Stimulated activated naive CD8-positive, alpha-beta T cell treated with anti-CD3 and anti-CD28 coated beads, Interleukin-15, Interleukin-2, amounts not matched to agents 100 U/mL and 50 U/mL, for 24 hours (primary cell): ENCODE data around the gene VAV2.
"Not testable (repeated sequence)": the region's sequence is repeated elsewhere in the genome, so short reads cannot be mapped to it uniquely, and the experiment has no call there.

Source experiments
- ATAC-seq: fragments of 150-1000 bp; cut with Tn5 transposase; one replicate; pipeline ENCODE4 v1.10.0; 2021
- DNase-seq: peaks from one replicate; pipeline ENCODE4 v3.0.0; 2021

VAV2 gene

DNA sequence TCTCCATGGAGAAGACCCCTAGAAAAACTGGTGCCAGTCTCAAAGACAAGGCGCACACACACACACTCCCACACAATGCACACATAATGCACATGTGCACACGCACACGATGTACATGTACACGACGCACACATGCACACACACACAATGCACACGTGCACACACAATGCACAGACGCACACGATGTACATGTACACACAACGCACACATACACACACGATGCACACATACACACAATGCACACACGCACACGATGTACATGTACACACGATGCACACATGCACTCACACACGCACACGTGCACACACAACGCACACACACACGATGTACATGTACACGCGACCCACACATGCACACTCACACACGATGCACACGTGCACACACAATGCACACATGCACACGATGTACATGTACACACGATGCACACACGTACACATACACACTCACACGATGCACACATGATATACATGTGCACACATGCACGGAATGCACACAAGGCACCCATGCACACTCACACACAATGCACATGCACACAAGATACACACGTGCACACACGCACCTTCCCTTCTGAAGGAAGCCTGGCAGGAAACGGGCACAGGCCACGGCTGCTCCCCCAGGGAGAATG lies 76.5 kb downstream of the VAV2 start:
- no peak for ATAC-seq

DNA sequence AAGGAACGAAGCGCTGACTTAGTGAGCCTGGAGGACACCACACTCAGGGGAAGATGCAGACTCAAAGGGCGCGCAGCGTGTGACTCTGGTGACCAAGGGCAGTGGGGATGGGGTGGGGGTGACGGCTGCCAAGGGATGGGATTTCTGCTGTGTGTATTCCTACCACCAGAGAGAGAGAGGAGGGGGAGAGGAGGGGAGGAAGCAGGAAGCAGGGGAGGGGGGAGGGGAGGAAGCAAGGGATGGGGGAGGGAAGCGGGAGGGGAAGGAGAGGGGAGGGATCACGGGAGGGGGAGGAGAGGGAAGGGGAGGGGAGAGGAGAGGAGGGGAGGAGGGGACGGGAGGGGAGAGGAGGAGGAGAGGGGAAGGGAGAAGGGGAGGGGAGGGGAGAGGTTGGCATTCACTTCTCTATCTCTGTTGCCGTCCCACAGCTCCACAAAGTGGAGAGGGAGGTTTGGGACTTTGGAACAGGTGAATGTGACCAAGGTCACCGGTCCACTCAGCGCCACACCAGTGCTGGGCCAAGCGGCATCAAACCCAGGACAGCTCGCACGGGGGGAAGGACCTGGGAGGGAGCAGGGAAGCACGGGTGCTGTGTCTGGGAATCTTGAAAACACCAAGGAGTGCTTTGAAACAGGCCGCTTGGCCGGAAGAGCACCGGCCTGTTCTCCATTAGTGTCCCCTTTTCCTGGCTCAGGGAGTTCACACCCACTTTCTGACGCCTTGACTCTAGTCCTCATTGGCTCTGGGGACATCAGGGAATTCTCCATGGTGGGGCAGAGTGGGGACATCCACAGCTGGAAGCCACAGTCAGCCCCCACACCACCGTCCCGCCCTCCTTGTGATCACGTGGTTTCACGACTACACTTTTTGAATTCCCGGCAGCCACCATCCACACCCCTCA lies 77.4 kb downstream of the VAV2 start:
- no peak for ATAC-seq

More for the DNA sequence above, 76.5 kb downstream of the VAV2 start:
- DNase-seq: no peak

DNA sequence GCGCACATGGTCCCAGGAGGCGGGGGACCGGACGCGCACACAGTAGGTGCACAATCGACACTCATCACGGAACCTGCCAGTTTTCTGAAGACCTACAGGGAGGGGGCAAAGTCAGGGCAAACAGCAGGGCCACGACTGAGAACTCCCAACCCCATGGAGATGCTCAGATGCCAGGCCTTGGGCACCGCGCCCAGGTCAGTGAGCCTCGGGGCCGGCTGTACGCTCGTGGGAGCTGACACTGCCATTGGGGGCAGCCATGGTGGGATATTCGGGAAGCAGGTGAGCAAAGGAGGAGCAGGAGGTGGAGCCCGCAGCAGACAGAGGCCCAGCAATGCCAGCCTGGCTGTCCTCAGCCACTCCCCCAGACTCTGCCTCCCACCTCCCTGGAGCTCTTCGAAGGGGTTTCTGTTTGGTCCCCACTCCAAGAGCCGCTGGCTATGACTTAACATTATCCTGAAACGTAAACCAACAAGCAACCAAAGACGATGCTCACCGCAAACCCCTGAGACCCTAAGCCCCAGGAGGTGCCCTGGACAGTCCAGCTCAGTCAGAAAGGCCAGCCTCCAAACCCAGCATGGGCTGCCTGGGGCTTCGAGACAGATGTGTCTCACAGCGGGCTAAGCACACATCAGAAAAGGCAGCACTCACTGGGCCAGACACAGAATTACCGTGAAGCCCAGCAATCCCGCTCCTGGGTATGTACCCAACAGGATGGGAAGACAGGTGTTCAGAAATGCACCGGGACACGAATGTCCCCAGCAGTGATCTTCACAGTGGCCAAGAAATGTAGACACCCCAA lies 78.4 kb downstream of the VAV2 start:
- DNase-seq: no peak
- ATAC-seq: no peak

More for the DNA sequence above, 77.4 kb downstream of the VAV2 start:
- no peak for DNase-seq

- DNase-seq: no peak
- no peak for ATAC-seq
Observed at GRCh38 chr9:133910855-133911514, 81.1 kb downstream of the VAV2 start.

GRCh38 chr9:133906932-133907910 lies 84.9 kb downstream of the VAV2 start:
- DNase-seq (no peak), ATAC-seq (no peak)

DNA sequence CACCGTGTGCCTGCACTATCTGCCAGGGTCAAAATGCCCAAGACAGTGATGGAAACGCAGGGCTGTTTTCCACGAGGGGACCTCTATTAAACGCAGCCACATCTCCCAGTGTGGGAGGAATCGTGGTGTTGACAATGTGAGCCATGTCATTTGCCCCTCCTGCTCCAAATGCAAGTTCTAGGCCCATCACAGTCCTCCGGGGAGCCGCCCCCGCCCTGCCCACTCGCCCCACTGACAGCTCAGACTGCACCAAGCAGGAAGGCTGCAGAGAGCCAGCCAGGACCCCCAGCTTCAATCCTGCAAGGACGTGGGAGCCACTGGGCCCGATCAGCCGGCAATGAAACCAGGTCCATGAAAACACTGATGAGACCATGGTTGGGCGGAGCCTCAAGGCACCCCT lies 85.9 kb downstream of the VAV2 start:
- ATAC-seq: no peak
- no peak for DNase-seq

DNA sequence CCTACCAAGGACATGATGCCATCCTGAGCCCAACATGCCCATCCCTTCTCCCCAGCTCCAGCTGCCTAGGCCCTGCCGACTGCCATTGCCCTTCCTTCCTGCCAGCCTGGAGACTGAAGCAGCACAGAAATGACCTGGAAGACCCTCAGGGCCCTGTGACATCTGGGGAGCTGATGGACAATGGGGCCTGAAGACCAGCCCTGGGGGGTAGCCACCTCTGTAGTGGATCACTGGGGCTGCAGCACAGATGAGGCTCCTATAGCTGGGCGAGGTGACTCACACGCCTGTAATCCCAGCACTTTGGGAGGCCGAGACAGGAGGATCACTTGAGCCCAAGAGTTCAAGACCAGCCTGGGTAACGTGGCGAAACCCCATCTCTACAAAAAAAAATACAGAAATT lies 86.6 kb downstream of the VAV2 start:
- no peak for DNase-seq
- ATAC-seq: no peak

DNA sequence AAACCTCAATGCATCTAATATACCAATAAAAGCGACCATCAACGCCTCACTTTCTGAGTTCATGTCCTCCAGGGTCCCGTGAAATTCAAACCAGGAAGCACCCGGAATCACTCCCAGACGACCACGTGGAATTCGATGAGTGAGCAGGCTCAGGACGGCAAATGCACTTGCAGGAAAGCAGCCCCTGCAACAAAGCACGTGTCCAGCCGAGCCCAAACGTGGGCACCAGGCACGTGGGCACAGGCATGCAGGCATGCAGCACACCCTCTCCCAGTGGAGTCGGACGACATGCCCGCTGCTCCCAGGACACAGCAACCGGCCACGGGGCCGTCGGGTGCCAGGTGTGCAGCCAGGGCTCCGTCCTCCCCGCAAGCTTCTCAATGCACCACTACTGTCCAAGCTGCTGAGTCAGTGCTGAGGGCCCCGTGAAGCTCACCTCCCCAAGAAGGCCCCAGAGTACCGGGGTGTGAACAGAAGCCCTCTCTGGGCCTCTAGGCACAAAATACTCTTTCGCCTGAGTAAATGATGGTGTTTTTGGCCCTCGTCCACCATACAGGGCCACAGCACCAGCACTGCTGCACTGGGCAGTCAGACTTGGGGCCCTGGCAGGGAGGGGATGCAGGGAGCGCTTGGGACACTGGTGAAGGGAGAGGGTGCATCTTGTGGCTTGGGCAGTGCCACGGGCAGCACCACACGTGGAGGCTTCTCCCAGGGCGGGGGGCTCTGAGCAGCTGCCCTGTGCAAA lies 87.6 kb downstream of the VAV2 start:
- ATAC-seq: no peak
- DNase-seq: no peak

GRCh38 chr9:133901184-133901835 lies 90.8 kb downstream of the VAV2 start:
- no peak for DNase-seq
- no peak for ATAC-seq

GRCh38 chr9:133897675-133898074 lies 94.4 kb downstream of the VAV2 start:
- ATAC-seq (no peak), DNase-seq (no peak)

GRCh38 chr9:133896007-133896406 lies 96.1 kb downstream of the VAV2 start:
- not testable (repeated sequence) for DNase-seq, ATAC-seq

DNA sequence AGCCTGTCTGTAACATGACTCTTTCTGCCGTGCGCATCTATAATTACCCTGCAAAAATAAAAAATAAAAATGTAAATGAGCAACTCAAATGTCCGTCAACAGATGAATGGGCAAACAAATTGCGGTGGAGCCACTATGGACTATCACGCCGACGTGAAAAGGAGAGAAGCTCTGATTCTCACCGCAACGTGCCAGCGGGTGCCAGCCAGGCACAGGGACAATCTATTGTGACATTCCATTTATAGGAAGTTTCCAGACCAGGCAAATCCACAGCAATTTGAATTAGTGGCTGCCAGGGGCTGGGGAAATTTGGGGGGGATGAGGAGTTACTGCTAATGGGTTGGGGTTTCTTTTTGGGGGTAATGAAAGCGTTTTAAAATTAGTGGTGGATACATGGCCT lies 96.8 kb downstream of the VAV2 start:
- ATAC-seq: no peak
- DNase-seq: no peak

DNA sequence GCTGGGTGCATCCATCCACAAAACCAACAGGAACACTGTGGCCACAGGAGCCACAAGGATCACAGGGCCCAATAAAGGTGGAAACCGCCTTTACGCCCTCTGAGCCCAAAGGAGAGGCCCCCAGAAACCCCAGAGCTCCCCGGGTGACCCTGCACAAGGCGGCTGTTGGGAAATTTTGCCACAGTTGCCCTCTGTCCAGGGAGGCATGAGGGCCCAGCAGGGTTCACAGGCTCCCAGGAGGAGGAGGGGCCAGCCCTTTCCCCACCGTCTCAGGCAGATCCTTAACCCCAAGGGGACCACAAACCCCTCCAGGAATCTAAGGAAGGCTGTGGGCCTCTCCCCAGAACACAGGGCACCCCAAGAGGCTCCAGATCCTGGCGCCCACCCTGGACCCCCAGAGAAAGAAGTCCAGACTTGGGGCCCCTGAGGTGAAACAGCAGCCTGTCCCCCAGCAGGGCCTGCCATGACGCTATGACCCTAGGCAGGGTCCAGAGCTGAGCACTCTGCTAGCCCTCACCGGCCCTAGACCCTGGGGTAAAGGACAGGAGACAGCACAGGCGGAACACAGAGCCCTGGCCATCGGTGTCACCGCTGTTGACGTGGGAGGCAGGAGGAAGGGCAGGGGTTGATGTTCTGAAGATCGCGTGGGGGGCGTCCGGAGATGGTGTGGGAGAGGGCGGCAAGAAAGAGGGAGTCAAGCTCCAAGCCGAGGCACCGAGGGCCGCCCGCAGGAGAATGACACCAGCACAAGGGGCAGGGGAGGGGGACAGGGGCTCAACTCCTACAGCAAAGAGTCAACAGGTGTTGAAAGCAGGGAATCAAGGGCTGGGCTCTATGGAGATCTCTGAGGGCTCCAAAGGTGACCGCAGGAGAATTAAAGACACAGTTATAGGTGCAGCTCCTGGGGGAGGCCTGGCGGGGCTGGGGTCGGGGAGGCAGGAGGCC lies 97.5 kb downstream of the VAV2 start:
- no peak for DNase-seq
- ATAC-seq: no peak

DNA sequence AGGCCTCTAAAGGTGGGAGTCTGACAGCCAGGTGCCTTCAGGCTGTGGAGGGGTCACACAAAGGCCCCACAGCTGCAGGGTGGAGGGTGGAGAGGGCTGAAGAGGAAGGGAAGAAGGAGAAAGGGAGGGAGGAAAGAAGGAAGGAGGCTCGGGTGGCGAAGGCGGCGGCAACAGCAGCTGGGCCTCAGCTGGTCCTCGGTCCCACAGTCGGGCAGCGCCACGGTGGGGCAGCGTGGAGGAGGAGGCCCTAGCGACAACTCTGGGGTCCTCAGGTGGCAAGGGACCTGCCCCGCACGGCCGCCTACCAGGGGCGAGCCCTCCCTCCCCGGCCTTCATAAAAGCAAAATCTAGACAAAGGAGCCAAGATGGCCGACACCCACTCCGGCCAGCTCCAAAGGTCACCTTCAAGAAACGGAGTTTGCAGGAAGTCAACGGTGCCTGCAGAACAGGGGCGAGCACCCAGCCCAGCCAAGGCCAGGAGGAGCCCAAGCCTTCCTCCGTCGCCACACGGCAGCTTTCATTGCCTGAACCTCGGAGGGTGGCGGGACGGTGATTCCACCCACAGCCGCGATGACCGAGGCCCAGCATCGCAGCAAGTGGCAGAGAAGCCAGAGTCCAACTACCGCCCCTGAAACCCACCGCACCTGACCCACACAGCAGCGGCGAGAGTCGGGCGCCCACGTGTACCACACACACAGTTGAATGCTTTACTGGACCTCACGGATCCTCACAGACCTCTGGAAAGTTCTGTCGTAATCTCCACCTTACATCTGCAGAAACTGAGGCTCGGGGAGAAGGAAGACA lies 98.7 kb downstream of the VAV2 start:
- ATAC-seq (no peak), DNase-seq (no peak)

DNA sequence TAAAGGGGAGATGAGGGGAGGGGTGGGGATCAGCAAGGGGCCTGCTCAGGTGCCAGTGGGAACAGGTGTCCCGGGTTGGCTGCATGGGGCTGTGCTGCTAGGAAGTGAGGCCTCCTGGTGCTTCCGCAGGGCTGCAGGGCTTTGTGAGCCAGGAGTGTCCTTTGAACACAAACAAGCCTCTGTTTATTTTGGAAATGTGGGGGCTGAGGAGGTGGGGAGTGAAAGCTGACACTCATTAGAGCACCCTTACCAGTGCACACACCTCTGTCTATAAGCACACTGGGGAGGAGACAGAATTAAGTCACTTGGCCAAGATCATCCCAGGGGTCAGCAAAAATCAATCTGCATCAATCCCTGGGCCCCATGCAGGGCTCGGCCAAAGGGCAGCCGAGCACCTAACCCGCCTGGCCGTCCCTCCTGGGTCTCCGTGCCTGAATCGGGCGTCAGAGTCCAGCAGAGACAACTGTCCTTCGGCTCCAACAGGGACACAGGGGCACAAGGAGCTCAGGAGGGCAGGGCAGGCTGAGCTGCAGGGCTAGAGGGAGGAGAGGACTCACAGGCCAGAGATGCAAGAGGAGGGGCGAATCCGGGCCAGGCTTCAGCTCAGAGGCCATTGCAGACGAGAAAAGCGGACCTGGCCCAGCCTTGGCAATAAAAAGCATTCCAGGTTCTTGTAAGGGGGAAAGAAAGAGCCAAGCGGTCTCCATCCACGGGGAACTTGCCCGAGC lies 99.8 kb downstream of the VAV2 start:
- DNase-seq (no peak), ATAC-seq (no peak)

DNA sequence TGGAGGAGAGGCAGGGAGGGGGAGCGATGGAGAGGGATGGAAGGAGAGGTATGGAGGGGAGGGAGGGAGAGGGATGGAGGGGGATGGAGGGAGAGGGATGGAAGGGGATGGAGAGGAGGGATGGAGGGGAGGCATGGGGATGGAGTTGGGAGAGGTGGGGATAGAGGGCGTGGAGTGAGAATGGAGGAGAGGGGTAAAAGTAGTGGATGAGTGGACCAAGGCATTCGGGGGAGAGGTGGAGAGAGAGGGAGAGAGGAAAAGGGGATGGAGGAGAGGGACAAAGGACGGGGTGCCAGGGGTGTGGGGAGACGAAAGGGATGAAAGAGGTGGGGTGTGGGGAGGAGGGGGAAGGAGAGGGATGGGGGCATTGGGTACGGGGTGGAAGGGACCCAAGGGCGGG lies 100.4 kb downstream of the VAV2 start:
- no peak for ATAC-seq
- DNase-seq: no peak

GRCh38 chr9:133890583-133890982 lies 101.5 kb downstream of the VAV2 start:
- no peak for ATAC-seq

More at GRCh38 chr9:133890583-133890982, 101.5 kb downstream of the VAV2 start:
- DNase-seq: no peak
